ENCODE data around the gene APLP1. TPM values are rescaled to one million over a fixed set of nuclear protein-coding genes. Genes with fewer than 3 reads are reported as not detected.

Gene APLP1
- total and polyA plus RNA-seq, 2 donors from 2014 or later: 3.8 to 13.6 TPM

DNA sequence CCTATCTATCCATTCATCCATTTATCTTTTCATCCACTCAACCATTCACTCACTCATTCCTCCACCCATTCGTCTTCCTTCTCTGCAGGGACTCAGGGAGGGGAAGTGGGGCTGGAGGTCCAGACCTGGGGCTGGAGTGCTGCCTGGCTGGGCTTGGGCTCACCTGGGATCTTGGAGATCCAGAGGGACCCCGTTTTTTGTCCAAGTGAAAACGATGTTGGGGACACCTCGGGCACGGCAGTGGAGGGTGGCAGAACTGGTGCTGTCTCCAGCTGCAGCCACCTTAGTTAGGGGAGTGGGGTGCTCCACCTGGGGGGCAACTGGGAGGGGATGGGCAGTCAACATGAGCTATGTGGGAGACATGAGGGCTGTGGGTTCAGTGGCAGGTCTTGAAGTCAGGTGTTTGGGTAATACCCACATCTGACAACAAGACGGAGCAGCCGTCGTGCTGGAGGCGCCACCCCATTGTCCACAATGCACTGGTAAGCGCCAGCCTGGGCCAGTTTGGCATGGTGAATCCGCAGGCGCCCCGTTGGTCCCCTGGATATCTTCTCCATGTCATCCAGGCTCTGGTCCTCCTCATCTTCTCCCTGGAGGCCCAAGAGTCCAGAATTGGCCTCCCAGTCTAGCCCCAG is 26.3 kb upstream of the APLP1 start:
- no peaks in the 10 kb centered on the region for H3K36me3 ChIP-seq (ENCODE audit: control insufficient read depth in 2 of 3, insufficient read depth in 3 of 3, low read length in 3 of 3)
- DNase-seq (no peak), FAIRE-seq (no peak)
- no peak overlapping the region for H3K9ac ChIP-seq (ENCODE audit: low read length in 3 of 3)
- intact Hi-C loops (cut with DNase I): no loop called here
- no peak overlapping the region for H3K27ac ChIP-seq (ENCODE audit: low read depth in 2 of 2, low read length in 2 of 2)
- peaks cover 12% of the 10 kb centered on the region for H3K27me3 ChIP-seq (ENCODE audit: control insufficient read depth, insufficient read depth, low read length)
- TF ChIP-seq, protein P1, sequence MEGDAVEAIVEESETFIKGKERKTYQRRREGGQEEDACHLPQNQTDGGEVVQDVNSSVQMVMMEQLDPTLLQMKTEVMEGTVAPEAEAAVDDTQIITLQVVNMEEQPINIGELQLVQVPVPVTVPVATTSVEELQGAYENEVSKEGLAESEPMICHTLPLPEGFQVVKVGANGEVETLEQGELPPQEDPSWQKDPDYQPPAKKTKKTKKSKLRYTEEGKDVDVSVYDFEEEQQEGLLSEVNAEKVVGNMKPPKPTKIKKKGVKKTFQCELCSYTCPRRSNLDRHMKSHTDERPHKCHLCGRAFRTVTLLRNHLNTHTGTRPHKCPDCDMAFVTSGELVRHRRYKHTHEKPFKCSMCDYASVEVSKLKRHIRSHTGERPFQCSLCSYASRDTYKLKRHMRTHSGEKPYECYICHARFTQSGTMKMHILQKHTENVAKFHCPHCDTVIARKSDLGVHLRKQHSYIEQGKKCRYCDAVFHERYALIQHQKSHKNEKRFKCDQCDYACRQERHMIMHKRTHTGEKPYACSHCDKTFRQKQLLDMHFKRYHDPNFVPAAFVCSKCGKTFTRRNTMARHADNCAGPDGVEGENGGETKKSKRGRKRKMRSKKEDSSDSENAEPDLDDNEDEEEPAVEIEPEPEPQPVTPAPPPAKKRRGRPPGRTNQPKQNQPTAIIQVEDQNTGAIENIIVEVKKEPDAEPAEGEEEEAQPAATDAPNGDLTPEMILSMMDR (IDR thresholded peaks at IDR 0.05; ENCODE audit: borderline replicate concordance, extremely low read depth, insufficient read depth): no peak
- H3K9me3 ChIP-seq (ENCODE audit: control insufficient read depth in 2 of 3, insufficient read depth in 1 of 3, low read length in 3 of 3): no peaks in the 10 kb centered on the region
- peaks cover 0 to 5% (median 0%) of the 10 kb centered on the region in 3 donors for H3K4me1 ChIP-seq (ENCODE audit: control insufficient read depth in 2 of 3, insufficient read depth in 2 of 3, low read depth in 1 of 3, low read length in 3 of 3)
- no peak overlapping the region for H3K4me3 ChIP-seq (ENCODE audit: low read length in 3 of 3)

- H3K9me3 ChIP-seq (ENCODE audit: control insufficient read depth in 2 of 3, insufficient read depth in 1 of 3, low read length in 3 of 3): no peaks in the 10 kb centered on the region
- TF ChIP-seq, protein P1 (IDR thresholded peaks at IDR 0.05; ENCODE audit: borderline replicate concordance, extremely low read depth, insufficient read depth): no peak
- FAIRE-seq: no peak
- DNase-seq: no peak
- H3K36me3 ChIP-seq (ENCODE audit: control insufficient read depth in 2 of 3, insufficient read depth in 3 of 3, low read length in 3 of 3): no peaks in the 10 kb centered on the region
- peaks cover 0 to 5% (median 0%) of the 10 kb centered on the region in 3 donors for H3K4me1 ChIP-seq (ENCODE audit: control insufficient read depth in 2 of 3, insufficient read depth in 2 of 3, low read depth in 1 of 3, low read length in 3 of 3)
- H3K27me3 ChIP-seq (ENCODE audit: control insufficient read depth, insufficient read depth, low read length): peaks cover 12% of the 10 kb centered on the region
- no peak overlapping the region for H3K4me3 ChIP-seq (ENCODE audit: low read length in 3 of 3)
- intact Hi-C loops (cut with DNase I): no loop called here
- no peak overlapping the region for H3K27ac ChIP-seq (ENCODE audit: low read depth in 2 of 2, low read length in 2 of 2)
- H3K9ac ChIP-seq (ENCODE audit: low read length in 3 of 3): no peak overlapping the region
Measured at GRCh38 chr19:35842666-35843272, 25.6 kb upstream of the APLP1 start.

DNA sequence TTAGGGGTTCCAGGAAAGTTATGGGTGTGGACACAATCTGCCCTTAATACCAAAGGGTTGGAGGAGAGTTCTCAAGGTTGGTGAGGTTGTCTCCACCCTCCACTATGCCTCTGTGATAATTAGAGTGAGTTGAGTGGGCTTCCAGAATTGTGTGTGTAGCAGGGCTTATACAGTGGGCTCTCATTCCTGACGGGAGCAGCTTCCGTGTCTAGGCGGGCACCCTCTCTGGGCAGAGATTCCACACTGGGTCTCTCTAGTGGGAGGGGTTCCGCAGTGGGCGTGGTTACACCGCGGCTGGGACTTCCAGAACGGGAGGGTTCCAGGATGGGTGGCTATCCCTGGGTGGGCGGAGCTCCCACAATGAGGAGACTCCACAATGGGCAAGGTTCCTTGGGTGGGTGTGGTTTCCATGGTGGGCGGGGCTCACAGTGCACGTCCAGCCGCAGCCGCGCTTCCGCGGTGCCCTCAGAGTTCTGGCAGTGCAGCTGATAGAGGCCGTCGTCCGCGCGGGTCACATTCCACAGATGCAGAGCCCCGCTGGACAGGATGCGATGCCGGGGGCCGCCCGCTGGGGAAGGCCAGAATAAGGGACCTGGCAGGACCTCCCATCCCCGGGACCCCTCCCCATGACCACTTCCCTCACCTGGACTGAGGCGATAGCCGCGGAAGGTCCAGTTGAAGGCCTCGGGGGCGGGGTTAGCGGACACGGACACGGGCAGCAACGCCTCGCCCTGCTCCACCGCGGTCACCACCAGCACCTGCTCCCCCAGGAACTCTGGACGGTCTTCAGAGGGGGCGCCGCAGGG is 24.5 kb upstream of the APLP1 start:
- Histone ChIP-seq H3K4me1 (ENCODE audit: control insufficient read depth in 2 of 3, insufficient read depth in 2 of 3, low read depth in 1 of 3, low read length in 3 of 3) (peaks cover 0 to 5% (median 0%) of the 10 kb centered on the region in 3 donors), H3K4me3 (ENCODE audit: low read length in 3 of 3) (no peak overlapping the region), H3K27me3 (ENCODE audit: control insufficient read depth, insufficient read depth, low read length) (peaks cover 12% of the 10 kb centered on the region), H3K9ac (ENCODE audit: low read length in 3 of 3) (no peak overlapping the region), H3K27ac (ENCODE audit: low read depth in 2 of 2, low read length in 2 of 2) (no peak overlapping the region), H3K9me3 (ENCODE audit: control insufficient read depth in 2 of 3, insufficient read depth in 1 of 3, low read length in 3 of 3) (no peaks in the 10 kb centered on the region), H3K36me3 (ENCODE audit: control insufficient read depth in 2 of 3, insufficient read depth in 3 of 3, low read length in 3 of 3) (no peaks in the 10 kb centered on the region)
- DNase-seq: peak in 3 of 5 donors; percentile 21 to 71 (median 53)
- TF ChIP-seq, protein P1 (IDR thresholded peaks at IDR 0.05; ENCODE audit: borderline replicate concordance, extremely low read depth, insufficient read depth): no peak
- FAIRE-seq: no peak
- intact Hi-C loops (cut with DNase I): no loop called here

Data from kidney (tissue), 14 donors.